Astrocyte of the cerebellum (primary cell): ENCODE results near the gene CYFIP2.

Source experiments
- DNase-seq: peaks from one replicate; pipeline ENCODE4 v3.0.0-alpha.2; 2011; ENCODE audit warnings: low read depth
- H3K4me3 ChIP-seq: 2 replicates; pipeline ENCODE4 v1.5.1; 2011; ENCODE audit warnings: mild to moderate bottlenecking, low read depth, low read length, moderate library complexity
- CTCF ChIP-seq: IDR thresholded peaks from 2 replicates; pipeline ENCODE4 v1.5.1; 2012; ENCODE audit warnings: low read length, low read depth, moderate library complexity, mild to moderate bottlenecking; ENCODE audit errors: missing control alignments
- in situ Hi-C: cut with HindIII; loops from 2 replicates; pipeline ENCODE4 v1.10.0; 2017; ENCODE audit warnings: low sequenced_read_pairs

CYFIP2 gene

GRCh38 chr5:157326440-157327005 lies 60.6 kb downstream of the CYFIP2 start:
- TF ChIP-seq CTCF = no peak
- in situ Hi-C loops = no loop called here
- no peak overlapping the region for H3K4me3 ChIP-seq
- DNase-seq = no peak

GRCh38 chr5:157327771-157328170 lies 61.8 kb downstream of the CYFIP2 start:
- no peak overlapping the region for H3K4me3 ChIP-seq
- in situ Hi-C loops = no loop called here
- no peak for DNase-seq
- TF ChIP-seq CTCF = no peak

GRCh38 chr5:157328277-157328912 lies 62.5 kb downstream of the CYFIP2 start:
- in situ Hi-C loops = no loop called here
- TF ChIP-seq CTCF = peak; percentile 96
- peak; percentile 70 for DNase-seq
- H3K4me3 ChIP-seq = peak overlapping the region; percentile 19

GRCh38 chr5:157331807-157332206 lies 65.9 kb downstream of the CYFIP2 start:
- DNase-seq = no peak
- H3K4me3 ChIP-seq = no peak overlapping the region
- TF ChIP-seq CTCF = no peak
- in situ Hi-C loops = no loop called here

GRCh38 chr5:157335534-157336422 lies 69.9 kb downstream of the CYFIP2 start:
- DNase-seq = no peak
- in situ Hi-C loops = no loop called here

GRCh38 chr5:157336423-157336744 lies 70.5 kb downstream of the CYFIP2 start:
- no peak for TF ChIP-seq CTCF
- no peak for DNase-seq
- H3K4me3 ChIP-seq = no peak overlapping the region
- in situ Hi-C loops = no loop called here

More at GRCh38 chr5:157335534-157336422, 69.9 kb downstream of the CYFIP2 start:
- TF ChIP-seq CTCF = no peak
- H3K4me3 ChIP-seq = no peak overlapping the region
